HG02885 (cell line): ENCODE results near the gene DAPK3.
"Not testable (repeated sequence)": the region's sequence is repeated elsewhere in the genome, so short reads cannot be mapped to it uniquely, and the experiment has no call there.

Source experiments
- ATAC-seq: cut with Tn5 transposase; IDR thresholded peaks from one replicate; pipeline ENCODE4 v1.9.1; 2021; ENCODE audit warnings: mild to moderate bottlenecking; ENCODE audit not compliant: unreplicated experiment, poor library complexity

DAPK3 gene

DNA sequence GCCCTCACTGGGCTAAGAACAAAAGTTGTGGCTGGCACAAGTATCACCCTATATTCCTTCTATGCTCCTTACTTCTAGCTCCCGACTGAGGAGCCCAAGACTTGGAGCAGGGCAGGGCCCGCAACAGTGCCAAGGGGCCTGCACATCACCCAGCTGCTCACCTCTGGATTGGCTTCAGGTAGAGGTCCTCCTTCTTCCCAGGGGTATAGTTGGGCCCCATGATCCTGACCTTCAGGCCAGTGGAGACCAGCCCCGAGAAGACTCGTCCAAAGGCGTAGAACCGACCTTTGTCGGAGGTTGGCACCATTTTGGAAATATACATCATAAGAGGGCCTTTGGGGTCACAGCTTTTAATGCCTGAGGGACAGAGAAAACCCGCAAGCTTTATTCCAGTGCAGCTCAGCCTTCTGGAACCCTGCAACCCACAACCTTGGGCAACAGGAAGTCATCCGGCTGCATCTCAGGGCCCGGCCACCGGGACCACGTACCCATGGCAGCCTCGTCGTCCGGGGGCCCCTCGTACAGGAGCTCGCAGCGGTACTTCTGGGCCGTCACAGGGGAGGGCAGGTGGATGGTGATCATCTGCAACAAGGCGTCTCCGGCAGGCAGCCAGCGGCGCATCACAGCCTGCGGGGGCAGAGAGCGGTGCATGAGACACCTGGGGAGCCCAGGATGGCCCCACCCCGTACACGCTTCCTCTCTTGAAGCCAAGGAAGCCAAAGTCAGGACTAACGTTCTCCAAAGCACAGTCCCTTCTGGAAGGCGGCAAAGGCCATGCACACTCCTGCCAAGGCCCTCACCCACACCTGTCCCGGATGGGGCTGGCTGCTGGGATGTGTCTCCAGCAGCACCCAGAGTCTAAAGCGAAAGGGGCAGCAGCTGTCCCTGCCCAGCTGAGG is 9.7 kb upstream of the DAPK3 start:
- no peak for ATAC-seq

DNA sequence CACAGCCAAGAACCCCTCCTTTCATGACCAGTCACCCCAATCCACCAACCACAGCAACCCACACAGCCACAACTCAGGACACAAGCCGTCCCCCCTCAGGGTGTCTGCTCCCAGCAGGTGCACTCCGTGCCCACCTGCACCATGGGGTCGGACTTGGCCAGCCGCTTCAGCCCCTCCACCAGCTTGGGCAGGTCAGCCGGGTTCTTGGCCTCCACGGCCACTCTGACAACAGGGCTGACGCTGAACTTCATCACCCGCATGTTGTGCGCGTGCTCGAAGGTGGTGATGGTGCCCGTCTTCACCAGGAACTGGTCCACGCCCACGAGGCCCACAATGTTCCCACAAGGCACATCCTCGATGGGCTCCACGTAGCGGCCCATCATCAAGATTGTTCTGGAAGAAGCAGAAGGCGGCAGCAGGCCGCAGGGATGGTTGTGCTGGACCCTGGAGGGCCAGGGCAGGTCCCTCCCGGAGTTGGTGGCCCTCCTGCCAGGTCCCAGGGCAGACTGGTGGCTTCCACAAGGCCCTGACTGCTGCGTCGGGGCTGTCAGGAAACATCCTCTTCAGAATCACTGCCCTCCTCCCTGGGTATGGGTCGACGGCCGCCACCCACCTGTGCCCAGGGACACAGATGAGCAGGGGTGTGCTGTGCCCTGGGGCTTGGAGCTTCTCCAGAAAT is 8.9 kb upstream of the DAPK3 start:
- no peak for ATAC-seq

DNA sequence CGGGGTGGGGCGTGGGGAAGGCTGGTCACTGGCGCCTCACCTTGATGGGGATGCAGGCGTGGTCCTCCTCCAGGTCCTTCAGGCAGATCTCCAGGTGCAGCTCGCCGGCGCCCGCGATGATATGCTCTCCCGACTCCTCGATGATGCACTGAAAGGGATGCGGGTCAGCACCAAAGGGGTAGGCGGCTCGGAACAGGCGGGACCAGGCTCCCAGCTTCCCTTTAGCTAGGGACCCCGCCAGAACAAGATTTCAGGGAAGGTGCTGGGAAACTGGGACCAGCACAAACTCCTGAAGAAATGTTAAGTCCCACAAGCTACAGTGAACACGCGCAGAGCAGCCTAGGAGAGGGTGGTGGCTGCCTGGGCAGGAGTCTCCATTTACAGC is 8.4 kb upstream of the DAPK3 start:
- ATAC-seq, result no peak

DNA sequence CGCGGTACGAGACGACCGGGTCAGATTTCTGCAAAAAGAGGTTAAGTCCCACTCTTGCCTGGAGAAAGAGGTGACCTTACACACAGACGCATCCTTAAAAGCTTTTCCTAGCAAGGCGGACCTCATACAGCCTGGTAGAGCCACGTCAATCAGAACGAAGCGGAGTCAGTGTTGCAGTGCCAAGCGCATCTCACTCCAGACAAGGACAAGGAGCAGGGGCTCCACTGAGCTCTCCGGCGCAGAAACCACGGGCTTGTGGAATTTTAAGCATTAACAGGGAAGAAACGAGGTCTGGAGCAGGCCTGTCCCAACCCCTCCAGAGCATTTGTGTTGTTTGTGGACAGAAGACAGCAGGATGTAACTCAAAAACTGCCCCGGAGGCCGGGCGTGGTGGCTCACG is 7.2 kb upstream of the DAPK3 start:
- no peak for ATAC-seq

DNA sequence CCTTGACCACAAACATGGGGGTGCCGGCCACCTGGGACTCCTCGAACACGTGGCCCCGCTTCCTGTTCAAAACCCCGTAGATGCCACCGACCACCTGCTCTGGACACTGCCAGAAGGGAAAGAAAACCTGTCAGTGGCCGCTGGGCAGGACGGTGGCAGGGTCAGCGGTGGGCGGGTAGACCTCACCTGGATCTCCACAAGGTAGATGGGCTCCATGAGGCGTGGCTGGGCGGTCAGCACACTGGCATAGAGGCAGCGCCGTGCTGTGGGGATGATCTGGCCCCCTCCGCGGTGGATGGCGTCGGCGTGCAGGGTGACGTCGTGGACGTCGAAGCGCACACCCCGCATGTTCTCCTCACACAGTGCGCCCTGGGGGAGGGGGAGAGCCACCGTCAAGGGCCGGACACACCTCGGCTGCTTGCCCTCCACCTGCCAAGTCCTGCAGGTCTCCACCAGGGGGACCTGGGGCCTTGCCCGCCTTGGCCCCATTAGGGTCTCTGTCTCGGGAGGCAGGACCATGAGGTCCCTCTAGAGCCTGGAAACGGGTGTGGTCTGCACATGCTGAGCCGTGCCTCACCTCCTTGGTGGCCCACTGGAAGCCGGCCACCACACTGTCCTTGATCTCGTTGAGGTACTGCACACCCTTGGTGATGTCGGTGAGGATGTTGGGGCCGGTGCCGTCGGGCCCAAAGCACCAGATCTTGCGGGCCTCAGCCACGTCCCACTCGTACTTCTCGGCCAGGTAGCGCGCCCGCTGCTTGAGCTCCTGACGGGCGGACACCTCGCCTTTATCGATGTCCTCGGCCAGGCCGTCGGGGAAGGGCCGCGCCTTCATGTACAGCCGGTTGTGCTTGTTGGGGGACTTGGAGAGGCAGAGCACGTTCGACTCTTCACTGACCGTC is 6.6 kb upstream of the DAPK3 start:
- ATAC-seq, result no peak

DNA sequence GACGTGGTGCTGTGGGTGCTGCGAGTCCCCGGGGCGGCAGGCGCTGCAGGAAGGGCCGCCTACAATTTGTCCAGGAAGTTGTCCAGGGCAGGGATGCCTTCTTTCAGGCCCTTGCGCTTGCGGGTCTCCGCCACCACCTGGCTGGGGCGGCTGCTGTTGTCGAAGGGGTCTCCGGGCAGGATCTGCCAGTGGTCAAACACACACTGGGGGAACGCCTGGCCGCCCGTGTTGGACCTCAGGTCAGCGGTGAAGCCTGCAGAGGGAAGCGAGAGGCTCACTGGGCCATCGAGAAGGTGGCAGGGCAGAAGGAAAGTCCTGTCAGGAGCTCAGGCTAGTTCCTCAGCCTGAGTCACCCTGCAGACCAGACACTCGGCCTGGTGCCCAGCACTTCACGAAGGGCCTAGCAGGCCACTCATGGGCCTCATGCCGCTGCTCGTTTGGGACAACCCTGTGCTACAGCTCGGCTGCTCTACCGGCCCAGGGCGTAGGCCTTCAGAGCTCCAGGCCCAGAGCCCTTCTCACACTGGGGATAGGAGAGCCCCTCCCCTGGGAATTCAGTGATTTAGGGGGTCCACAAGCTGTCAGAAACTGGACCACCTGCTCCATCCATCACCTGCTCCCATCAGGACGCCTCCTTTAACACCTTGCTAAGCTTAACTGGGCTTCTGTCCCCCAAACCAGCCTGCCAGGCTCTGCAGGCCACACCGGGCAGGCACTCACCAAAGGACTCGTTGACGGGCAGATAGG is 5.8 kb upstream of the DAPK3 start:
- ATAC-seq, result no peak

DNA sequence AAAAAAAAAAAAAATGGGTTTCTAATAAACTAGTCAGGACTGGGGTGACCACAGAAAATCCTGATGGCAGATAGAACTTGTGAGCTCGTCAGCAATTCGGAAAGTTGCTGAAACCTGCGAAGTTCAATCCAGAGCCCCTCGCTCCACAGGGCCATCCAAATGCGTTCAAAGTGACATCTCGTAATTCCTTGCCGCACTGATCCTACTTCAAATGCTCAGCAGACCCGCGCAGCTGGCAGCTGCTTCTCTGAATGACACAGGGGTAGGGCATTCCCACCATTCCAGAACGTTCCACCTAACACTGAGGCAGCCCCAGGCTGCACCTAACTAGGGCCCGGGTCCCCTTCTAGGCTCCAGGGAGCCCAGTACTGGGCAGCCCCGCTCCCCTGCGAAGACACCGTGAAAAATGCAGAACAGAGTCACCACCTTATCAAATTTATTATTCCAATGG is 4.8 kb upstream of the DAPK3 start:
- no peak for ATAC-seq

DNA sequence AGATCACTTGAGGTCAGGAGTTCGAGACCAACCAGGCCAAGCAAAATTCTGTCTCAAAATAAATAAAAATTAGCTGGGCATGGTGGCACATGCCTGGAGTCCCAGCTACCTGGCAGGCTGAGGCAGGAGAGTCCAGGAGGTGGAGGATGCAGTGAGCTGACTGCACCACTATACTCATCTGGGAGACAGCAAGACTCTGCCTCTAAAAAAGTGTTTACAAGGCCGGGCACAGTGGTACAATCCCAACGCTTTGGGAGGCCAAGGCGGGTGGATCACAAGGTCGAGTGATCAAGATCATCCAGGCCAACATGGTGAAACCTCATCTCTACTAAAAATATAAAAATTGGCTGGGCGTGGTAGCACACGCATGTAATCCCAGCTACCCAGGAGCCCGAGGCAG is 4.2 kb upstream of the DAPK3 start:
- ATAC-seq, result no peak

DNA sequence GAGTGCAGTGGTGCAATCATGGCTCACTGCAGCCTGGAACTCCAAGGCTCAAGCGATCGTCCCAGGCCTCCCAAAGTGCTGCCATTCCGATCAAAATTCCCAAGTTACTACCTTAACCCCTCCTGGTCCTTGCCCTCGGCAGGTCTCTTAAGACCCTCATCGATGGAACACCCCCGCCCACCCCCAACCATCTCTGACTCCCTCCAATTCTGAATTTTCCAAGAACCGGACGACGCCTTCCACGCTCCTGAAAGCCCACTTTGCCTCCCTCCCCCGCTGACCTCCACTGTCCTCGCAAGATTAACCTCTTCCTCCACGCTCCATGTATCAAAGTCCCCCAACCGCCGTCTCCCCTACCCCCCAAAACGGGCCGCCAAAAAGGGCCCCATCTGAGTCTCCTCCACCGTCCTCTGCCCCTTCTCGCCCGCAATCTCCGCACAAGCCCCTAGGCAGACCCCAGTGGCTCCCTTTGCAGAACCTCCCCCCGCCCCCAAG is 539 bp downstream of the DAPK3 start:
- ATAC-seq, result no peak

DNA sequence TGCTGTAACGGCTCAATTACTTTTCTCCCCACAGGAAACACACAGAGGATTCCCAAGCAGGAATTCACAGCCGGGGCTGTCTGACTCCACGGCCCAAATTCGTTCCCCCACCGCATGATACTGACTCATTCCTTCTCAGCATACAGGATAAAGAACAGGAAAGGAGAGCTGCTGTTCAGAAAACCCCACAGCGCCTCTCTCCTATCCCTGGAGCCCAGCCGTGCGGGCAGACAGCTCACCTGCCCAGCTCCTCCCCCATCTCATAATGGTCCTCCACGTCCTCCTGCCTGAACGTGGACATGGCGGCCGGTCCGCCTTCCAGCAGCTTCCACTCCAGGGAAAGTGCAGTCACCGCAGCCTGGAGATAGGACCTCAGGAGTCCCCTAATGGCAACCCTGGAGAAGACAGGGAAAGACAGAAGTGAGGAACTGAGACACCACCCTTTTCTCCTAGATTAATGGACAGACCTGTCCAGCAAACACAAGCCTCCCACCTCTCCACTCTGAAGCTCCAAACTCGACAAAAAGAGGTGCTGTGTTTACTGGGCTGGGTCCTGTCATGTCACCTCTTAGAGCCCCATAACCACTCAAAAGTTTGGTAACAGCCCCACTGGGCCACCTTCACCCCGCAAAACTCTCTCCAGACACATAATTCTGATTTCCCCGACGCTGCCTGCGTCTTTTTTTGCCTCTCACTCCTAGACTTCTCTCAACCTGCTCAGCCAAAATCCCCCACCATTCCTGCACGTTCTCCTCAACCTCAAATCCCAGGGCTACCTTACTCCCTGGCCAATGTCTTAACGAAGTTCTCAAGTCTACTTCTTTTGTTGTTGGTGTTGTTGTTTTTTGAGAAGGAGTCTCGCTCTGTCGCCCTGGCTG is 1.2 kb downstream of the DAPK3 start:
- no peak for ATAC-seq

DNA sequence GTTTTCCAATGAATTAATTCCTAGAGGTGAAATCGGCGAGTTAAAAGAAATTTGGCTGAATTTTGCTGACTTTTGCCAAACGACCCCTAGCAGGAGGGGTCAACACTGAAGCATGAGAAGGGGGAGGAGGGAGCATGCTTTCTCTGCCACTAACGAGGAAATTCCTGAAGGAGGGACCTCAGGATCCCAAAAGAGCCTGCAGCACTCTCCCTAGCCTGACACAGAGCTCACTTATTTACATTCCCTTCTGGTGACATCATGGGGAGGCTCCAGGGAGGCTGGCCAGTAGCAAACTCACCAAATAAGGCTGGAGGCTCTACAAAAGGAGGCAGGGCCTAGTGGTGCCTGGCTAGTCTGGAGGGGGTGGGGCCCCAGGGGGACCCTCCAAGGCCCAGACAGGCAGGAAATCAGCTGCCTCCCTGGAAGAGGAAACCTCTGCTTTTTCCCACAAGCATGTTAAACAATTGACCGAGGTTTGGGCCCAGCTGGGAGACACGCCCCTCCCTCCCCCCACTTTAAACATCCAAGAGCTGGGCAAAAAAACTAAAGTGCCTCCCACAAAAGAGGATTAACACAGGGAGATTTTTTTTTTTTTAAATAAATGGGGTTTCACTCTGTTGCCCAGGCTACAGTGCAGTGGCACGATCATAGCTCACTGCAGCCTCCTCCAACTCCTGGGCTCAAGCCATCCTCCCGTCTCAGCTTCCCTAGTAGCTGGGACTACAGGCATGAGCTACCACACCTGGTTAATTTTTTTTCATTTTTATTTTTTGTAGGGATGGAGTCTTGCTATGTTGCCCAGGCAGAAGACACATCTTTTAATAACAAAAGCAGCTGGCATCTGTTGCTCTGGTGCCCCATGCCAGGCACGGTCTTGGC is 2.1 kb downstream of the DAPK3 start:
- no peak for ATAC-seq

DNA sequence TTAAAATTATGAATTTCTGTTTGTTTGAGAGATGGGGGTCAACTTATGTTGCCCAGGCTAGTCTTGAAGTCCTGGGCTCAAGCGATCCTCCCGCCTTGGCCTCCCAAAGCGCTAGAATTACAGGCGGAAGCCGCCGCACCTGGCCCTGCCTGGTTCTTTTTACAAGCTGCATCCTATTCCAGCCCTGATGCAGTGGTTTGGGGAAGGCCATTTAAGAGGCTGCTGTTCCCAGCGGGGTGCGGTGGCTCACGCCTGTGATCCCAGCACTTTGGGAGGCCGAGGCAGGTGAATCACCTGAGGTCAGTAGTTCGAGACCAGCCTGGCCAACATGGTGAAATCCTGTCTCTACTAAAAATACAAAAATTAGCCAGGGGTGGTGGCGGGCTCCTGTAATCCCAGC is 2.9 kb downstream of the DAPK3 start:
- not testable (repeated sequence) for ATAC-seq

DNA sequence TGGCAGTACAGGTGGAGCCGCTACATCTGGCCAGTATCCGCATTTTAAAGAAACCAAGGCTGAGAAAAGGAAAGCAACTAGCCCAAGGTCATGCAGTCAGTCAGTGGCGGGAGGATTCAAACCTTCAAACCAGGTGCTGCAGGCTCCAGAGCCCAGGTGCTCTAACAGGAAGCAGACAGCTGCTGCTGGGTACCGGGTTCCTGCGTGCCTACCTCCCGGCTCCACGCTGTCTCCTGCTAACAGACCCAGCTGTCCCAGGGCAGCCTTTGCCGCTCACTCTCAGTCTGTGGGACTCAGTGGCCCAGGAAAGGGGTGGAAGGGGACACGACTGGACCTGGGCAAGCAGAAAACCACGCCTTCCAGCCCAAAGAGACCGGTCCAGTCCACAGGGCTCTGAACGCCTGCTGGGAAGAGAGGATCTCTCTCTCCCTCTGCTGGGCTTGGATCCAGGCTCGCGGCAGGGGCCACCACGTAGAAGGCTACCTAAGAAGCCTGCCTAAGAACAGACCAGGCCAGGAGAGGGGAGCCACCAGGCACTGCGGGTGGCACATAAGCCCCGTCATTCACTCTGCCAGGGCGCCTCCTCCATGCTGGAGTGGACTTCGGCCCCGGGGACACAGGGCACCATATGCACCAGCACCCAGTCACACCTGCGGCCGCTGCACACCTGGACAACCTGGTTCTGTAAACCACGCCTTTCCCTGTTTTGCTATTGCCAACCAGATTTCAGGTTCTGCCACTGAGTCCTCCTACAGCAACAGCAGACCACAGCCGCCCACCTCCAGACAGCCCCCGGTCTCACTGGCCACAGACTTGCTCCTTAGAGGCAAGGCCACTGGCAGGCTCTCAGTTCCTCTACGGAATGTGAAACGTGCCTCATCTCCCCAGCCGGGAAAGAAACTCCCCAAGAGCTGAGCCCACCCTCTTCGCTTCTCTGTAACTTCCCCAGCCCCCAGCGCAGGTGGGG is 4.6 kb downstream of the DAPK3 start:
- no peak for ATAC-seq

DNA sequence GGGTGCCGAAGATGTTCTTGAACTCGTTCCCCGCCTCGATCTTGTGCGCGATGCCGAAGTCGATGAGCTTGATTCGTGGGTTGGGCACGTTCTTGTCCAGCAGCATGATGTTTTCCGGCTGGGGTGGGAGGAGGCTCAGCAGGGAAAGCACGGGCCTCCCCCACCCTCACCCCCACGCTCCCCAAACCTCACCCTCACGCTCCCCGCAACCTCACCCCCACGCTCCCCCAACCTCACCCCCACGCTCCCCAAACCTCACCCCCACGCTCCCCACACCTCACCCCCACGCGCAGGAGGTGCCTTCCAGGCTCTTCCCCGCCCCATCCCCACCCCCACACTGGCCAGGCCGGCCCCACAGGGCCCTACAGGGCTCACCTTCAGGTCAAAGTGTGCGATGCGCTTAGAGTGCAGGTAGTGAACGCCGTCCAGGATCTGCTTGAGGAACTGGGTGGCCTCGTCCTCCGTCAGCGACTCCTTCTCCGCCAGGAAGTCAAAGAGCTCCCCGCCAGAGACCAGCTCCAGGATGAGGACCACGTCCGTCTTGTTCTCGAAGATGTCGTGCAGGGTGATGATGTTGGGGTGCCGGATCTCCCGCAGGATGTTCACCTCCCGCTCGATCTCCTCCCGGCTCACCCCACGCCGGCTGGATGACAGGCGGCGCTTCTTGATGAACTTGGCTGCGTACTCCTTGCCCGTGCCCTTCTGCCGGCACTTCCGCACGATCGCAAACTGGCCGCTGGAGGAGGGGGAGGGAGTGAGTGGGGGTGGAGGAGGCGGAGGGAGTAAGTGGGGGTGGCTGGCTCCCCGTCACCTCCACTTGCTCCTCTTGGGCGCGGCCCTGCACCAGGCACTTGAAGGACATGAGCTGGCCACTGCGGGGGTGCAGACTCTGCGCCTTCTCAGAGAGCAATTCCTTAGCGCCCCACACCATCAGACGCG is 6.4 kb downstream of the DAPK3 start:
- ATAC-seq, result no peak

DNA sequence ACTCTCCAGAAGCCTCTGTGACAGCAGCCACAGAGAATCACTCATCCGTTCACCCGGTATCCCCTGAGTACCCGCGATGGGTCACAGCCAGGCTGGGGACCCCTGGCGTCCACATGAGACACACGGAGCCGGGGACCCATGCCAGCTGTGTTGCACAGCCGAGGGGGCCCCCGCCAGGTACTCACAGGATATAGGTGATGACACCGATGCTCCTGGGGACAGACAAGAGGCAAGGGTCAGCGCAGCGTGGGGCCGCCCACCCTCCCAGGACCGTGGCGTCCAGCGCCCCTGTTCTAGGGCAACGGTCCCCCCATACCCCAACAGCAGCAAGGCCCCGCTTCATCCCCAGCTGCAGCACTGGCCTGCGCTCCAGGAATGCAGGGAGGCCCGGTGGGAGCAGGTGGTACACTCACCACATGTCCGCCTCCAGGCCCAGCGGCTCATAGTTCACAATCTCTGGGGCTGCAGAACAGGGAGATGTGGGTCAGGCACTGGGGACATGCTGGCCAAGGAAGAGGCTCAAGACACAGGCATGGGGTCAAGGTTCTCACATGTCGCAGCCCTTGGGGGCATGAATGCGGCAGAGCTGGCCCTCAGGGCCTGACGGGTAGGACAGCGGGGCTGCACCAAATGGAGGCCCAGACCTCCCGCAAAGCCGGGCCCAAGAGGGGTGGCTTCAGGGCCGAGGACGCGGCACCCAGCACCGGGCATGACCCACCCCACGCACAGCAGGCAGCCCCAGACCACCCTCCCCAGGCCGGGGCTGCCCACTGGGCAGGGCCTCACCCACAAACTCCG is 7.2 kb downstream of the DAPK3 start:
- ATAC-seq, result no peak
